Right renal cortex interstitium (tissue), 3 donors: ENCODE results near the gene CYP4A22. TPM values are rescaled to one million over a fixed set of nuclear protein-coding genes. Genes with fewer than 3 reads are reported as not detected.
"Not testable (repeated sequence)": the region's sequence is repeated elsewhere in the genome, so short reads cannot be mapped to it uniquely, and the experiment has no call there.

ENCODE experiments used
- DNase-seq, 3 donors: peaks; one replicate each; pipeline ENCODE4 v3.0.0-alpha.2; 2013; ENCODE audit warnings: low read depth in 3 of 3, low spot score in 2 of 3
- polyA plus RNA-seq, 3 donors: library from polyadenylated mRNA; unstranded; fragments of 120-200 nt; gene quantifications; one replicate each; pipeline ENCODE4 v1.2.1, GENCODE V29; 2013; ENCODE audit not compliant: insufficient read length in 3 of 3

The CYP4A22 gene
- polyA plus RNA-seq, 3 donors = 5.1 to 7.5 (median 6.6) TPM

DNA sequence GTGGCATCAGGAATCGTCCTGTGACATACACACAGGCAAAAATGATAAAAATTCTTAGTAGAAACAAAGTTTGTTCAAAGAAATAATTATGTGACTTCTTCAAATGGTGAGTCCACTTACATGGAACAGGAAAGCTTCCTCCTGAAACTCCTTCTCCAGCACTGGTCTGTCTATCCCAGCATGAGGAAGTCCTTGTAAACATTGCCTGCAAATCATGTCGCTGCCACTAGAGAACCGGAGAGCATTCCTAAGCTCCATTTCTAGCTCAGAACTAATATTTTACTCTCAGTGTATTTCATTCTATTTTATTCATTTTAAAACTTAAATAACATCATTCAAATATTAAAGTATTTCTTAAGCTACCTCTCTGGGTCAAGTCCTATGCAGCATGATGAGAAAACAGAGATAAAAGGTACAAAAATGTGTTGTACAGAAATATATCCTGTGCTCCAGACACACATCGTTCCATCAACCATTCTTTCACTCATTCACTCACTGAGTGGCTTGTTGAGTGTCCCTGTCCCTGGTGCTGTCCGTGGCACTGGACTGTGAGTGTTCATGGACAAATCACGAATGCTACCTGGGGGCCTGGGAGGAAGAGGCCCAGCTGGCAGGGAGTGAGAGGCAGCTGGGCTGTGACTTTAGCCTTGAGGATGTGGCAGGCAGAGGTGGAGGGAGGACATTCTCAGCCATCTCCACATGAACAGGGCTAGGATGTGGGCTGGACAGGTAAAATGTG lies 10.0 kb downstream of the CYP4A22 start:
- no peak for DNase-seq

DNA sequence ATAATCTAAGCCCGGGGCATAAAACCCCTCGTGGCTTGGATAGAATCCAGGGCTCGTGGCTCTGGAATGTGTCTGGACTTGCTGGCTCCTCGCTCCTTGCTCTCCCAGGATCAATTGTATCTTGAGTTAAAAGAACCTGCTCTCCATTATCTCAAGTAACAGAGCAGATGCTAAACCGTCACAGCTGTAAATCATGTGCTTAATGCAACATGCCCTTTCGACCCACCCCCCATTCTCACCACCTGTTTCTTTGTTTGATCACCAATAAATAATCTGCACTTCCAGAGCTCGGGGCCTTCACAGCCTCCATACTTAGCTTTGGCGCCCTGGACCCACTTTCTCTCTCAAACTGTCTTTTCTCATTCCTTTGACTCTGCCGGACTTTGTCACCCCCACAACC lies 11.9 kb downstream of the CYP4A22 start:
- not testable (repeated sequence) for DNase-seq

DNA sequence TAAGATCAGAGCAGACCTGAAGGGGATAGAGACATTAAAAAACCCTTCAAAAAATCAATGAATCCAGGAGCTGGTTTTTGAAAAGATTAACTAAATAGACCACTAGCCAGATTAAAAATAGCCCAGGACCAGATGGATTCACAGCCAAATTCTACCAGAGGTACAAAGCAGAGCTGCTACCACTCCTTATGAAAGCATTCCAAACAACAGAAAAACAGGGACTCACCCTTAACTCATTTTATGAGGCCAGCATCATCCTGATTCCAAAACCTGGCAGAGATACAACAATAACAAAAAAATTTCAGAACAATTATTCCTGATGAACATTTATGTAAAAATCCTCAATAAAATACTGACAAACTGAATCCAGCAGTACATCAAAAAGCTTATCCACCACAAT lies 19.2 kb downstream of the CYP4A22 start:
- DNase-seq = not testable (repeated sequence)

DNA sequence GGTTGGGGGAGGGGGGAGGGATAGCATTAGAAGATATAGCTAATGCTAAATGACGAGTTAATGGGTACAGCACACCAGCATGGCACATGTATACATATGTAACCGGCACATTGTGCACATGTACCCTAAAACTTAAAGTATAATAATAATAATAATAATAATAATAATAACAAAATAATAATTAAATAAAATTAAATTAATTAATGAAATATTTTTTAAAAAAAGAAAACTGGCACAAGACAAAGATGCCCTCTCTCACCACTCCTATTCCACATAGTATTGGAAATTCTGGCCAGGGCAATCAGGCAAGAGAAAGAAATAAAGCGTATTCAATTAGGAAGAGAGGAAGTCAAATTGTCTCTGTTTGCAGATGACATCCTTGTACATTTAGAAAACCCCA lies 20.7 kb downstream of the CYP4A22 start:
- not testable (repeated sequence) for DNase-seq

- DNase-seq = no peak
Measured at GRCh38 chr1:47160716-47161115, 23.5 kb downstream of the CYP4A22 start.

GRCh38 chr1:47161298-47162040 lies 24.2 kb downstream of the CYP4A22 start:
- no peak for DNase-seq

DNA sequence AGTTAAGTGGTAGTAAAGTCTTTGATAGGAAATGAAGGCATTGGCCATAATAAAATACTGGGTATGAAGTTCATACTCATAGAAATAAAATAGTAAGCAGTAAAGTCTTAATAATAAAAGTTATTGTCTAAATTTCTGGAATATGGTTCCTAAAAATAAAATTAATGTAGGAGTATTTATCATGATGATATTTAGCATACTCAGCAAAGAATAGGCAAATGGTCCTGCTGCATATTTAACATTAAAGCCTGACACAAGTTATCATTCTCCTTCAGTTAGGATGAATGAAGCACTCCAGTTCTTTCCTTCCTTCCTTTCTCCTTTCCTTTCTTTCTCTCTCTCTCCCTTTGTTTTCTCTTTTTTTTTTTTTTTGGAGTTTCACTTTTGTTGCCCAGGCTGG lies 27.3 kb downstream of the CYP4A22 start:
- no peak for DNase-seq

GRCh38 chr1:47172782-47173181 lies 35.5 kb downstream of the CYP4A22 start:
- no peak for DNase-seq

DNA sequence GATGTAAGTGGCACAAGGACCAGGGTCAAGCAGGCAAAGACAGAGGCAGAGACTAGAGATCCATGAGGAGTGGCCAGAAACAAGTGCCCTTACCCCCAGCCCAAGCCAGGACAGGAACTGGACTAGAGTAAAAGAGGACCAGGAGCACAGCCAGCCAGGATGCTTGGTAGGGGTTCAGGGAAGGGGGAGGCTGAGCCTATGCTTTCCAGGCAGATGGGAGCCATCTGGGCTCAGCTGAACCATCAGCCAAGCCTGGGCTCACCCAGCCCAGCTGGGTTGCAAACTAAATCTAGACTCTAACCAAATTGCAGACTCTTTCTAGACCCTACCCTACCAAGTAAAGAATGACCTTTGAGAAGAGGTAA lies 37.4 kb downstream of the CYP4A22 start:
- DNase-seq = no peak

DNA sequence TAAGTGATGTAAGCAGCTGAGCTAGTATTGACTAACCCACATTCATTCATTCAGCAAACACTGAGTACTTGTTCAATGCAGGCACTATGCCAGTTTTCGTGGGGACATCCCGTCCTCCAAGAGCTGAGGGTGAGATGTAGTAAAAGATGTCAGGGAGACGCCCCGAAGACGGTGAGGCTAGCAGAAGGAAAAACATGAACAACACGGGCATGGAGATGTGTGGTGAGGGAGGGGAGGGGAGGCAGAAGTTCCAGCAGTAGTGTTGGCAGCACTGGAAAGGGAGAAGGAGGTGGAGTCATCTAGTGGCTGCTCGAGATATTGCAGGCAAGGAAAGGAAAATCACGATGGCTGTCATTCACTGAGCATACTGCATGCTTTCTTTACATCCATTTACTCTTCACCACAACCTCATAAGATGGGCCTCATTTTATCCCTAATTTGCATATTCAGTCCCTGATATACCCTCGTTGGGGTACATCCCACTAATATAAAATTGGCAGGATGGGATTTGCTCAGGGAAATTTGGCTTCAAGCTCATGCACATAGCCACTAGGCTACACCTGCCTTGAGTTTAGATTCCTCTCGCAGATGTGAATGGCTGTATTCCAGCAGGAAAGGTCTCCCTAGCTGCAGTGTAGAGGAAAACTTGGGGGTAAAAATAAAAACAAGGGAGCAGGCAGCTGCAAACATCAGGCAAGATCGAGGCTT lies 38.1 kb downstream of the CYP4A22 start:
- DNase-seq = no peak

DNA sequence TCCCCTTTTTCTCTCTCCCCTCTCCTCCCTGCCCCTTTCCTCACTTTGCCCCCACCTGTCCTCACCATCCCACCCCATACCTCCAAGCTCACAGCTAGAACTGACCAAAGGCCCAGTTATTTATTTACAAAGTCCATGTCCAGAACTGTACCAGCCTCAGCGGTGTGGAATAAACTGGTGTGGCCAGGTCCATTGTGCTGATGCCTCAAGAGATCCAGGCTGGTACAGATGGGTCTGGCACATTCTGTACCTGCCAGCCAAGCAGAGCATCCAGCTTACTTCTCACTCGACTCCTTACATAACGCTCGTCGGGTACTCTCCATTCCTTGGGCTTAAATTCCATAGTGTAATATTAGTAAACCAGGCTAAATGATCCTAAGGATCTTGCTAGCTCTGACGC lies 40.8 kb downstream of the CYP4A22 start:
- no peak for DNase-seq

DNA sequence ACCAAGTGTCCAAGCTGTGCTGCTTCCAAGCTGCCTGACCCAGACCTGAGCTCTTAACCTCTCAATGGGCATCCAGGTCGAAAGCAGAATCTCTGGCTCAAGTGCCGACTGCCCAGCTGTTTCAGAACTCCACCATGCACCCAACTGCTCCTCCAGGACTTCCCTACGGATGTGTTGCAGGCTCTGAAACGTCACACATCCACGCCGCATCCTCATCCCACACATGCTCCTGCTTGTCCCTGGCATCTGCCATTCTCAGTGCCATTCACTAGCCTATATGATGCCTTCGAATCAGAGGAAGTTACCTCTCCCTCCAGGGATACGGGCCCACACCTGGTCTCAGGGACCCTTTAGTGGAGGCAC lies 41.4 kb downstream of the CYP4A22 start:
- no peak for DNase-seq

DNA sequence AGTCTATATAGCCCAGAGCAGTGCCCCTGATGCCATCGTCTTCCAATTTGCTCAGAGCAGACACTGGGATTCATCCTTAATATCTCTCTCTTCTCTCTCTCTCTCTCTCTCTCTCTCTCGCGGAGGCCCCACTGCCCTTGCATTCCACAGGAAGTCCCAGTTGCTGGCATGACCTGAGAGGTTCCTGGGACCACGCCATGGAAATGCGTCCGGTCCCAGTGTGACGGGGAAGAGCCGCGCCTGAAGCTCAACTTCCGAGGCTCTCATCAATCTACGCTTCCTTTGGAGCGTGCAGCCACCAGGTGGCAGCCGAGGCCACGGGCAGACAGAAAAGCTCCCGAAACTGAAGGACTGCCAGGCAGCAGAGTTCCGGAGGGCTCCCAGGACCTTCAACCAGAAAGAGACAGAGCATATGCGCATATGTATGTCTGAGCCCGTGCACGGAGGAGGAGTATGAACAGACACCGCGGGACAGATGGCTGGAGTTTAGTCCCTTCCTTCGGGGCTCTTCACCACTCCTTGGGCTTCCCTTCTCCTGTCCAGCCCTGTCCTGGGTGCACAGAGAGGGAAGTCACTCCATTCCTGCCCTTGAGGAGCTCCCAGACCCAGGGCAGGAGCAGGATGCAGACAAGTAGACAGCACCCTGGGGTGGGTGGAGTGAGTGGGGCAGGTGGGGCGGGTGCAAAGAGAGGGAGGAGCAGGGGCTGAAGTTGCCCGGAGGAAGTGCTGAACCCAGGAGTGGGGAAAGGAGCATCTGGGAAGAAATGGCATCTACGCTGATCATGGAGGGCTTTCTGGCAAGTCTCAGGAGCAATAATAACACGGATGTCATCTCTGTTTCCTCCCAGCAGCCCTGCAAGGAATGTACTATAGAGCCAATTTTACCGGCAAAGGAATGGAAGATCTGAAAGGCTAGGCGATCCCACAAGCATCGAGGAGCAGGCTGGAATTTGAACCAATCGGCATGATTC lies 42.1 kb downstream of the CYP4A22 start:
- DNase-seq = peak; percentile 80 to 86 (median 84)

GRCh38 chr1:47179988-47180563 lies 42.8 kb downstream of the CYP4A22 start:
- no peak for DNase-seq

DNA sequence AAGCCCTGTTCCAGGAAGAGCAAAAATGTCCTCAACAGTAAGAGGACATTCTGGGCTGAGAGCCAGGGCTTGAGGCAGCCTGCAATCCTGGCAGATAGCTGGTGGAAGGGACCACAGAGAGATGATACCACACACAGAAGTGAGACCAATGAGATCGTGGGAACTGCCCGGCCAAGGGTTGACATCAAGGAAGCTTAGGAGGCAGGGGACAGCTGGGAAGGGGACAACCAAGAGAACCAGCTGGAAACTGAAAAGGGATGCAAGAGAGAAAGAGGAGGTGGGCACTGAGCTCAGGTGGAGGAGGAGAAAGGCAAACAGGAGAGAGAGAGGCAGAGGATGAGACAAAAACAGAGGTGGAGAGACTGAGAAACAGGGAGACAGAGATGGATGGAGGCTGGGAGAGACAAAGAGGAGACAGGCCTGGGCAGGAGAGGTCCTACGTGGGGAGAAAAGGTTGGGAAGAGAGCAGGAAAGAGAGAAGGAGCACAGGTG lies 43.4 kb downstream of the CYP4A22 start:
- no peak for DNase-seq

DNA sequence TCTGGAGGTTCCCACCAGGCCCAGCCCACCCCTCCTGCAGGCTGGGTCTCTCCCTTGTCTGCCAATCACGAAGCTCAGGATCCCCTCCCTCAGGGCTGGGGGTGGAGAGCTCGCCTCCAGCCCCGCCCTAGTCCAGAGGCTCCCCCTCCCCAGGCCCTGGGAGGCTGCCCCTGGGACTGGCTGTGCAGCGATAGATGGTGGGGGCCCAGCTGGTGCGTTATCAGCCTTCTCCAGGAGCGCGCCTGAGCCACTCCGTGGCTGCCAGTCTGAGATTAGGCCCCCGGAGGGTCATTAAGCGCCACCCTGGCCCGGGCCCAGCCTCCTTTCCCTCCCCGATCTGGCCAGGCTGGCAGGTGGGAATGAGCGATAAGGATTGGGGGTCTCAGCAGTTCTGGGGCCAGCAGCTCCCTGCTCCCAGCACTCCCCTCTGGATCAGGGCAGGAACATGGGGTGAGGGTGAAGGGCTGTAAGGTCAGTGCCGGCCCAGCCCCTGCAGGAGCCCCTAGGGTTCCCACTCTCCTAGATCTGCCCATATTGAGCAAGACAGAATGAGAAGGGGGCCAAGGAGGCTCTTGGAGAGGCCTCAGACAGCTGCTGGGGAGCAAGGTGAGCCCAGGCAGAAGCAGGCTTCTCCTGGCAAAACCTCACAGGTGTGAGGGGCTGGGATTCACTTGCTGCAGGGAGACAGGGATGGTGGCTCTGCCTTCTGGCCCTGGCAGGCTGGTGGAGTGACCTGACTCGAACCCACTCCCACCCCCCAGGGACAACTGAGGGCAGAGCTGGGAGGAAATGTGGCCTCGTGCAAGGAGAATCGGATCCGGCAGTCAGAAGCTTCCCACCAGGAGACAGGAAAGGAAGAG lies 44.1 kb downstream of the CYP4A22 start:
- no peak for DNase-seq

GRCh38 chr1:47181955-47182675 lies 44.9 kb downstream of the CYP4A22 start:
- DNase-seq = no peak

DNA sequence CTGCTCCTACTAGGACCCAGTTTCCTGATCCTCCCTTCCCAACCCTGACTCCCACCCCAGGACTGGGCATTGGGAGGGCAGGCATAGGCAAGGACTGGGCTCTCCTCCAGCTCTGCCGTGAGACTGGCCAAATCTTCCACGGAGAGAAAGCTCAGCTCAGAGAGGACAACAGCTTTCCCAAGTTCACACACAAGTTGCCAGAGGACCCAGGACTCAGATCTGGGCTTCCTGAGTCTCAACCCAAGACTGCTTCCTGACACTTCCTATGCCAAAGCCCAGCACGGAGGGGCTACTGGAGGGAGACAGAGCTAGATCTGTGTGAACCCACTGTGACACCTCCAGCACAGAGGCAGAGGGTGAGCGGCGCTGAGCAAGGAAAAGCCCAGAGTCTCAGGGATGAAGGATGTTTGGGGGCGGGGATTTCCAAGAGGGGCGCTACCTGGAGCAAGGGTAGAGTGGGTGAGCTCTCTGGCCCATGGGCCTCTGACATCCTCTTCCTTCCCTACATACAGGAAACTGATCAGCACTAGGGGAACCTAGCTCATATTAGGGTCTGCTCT lies 45.5 kb downstream of the CYP4A22 start:
- no peak for DNase-seq
